Testis (tissue), 3 donors: ENCODE measurements around the gene MYO18B. TPM values are rescaled to one million over a fixed set of nuclear protein-coding genes. Genes with fewer than 3 reads are reported as not detected.
"Not testable (repeated sequence)": the region's sequence is repeated elsewhere in the genome, so short reads cannot be mapped to it uniquely, and the experiment has no call there.

Experiments used
- DNase-seq: peaks from one replicate; pipeline ENCODE4 v3.0.0-alpha.2; 2019
- H3K27ac ChIP-seq, 2 donors: fragments of 200-600 bp; sonication (generic); one replicate each; pipeline ENCODE4 v1.5.1; 2019
- H3K27me3 ChIP-seq: fragments of 200-600 bp; sonication (generic); one replicate; pipeline ENCODE4 v1.5.1; 2019
- H3K36me3 ChIP-seq: fragments of 200-600 bp; sonication (generic); one replicate; pipeline ENCODE4 v1.5.1; 2017; ENCODE audit warnings: low read depth; ENCODE audit errors: missing control alignments
- H3K4me1 ChIP-seq: fragments of 200-600 bp; sonication (generic); one replicate; pipeline ENCODE4 v1.5.1; 2019
- H3K4me3 ChIP-seq, 2 donors: fragments of 200-600 bp; sonication (generic); one replicate each; pipeline ENCODE4 v1.5.1; 2017 to 2019
- H3K9me3 ChIP-seq: fragments of 200-600 bp; sonication (generic); one replicate; pipeline ENCODE4 v1.5.1; 2017
- POLR2A ChIP-seq: fragments of 450-650 bp; IDR thresholded peaks from one replicate; pipeline ENCODE4 v1.6.1; 2017; ENCODE audit warnings: antibody characterized with exemption, mild to moderate bottlenecking, moderate library complexity
- WGBS, 2 donors: methylation state at CpG; one replicate each; pipeline ENCODE4 v1.1.5; 2018; 5-methylcytosine and 5-hydroxymethylcytosine counted together
- intact Hi-C: fragments of 100-400 bp; cut with DNase I; formaldehyde crosslinking; loops from one replicate; pipeline ENCODE4 v1.15.1; 2023; ENCODE audit warnings: low total_unique reads
- polyA plus RNA-seq: library from polyadenylated mRNA; stranded (reverse); fragments of 350-450 nt; fragmentation: Illumina TruSeq; extraction: RNeasy Lipid Tissue Mini Kit (QIAGEN cat#74804); gene quantifications from one replicate; pipeline ENCODE4 v1.2.3, GENCODE V29; 2014; ENCODE audit warnings: low read depth, low replicate concordance; ENCODE audit not compliant: insufficient read depth
- total RNA-seq, 2 donors: library from RNA; depleted of rRNA; stranded (reverse); fragments of >200 nt; gene quantifications; one replicate each; pipeline ENCODE4 v1.2.3, GENCODE V29; 2016
- TF ChIP-seq, protein P1 (sequence below), 3 experiments: fragments of 450-650 bp in 2 of 3; fragments of 200-600 bp in 1 of 3; sonication (generic) in 1 of 3; IDR thresholded peaks; one replicate each; pipeline ENCODE4 v1.5.1; 2016 to 2019; ENCODE audit warnings: antibody characterized with exemption in 3 of 3, mild to moderate bottlenecking in 2 of 3, moderate library complexity in 1 of 3

MYO18B gene
- total and polyA plus RNA-seq, 3 donors from 2014 or later: 23.6 to 40.3 (median 28.6) TPM

DNA sequence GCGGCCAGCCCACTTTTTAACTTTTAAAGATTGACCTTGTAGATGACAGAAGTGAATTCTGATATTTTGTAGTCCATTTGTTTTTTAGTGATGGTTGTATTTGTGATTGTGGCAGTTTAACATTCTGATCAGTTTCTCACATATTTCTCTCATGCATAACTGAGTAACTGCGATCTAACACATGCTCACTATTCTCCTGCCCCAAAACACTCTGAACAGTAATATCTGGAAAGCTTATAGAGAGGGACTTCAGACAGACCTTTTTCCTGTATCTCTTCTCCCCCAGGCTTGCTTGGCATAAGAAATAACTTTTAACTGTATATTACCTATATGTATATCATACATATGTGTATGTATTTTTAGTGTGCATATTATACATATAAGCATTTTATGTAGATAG, 37.3 kb upstream of the MYO18B start:
- intact Hi-C loops: loop anchor here (10.0 kb wide), 1 partner anchor 240 kb away; no protein-coding TSS in a partner anchor
- DNase-seq: no peak

GRCh38 chr22:25706197-25706596, 35.8 kb upstream of the MYO18B start:
- Histone ChIP-seq H3K27ac (no peak overlapping the region), H3K27me3 (no peaks in the 10 kb centered on the region), H3K36me3 (no peaks in the 10 kb centered on the region), H3K9me3 (no peaks in the 10 kb centered on the region), H3K4me1 (no peaks in the 10 kb centered on the region), H3K4me3 (no peak overlapping the region)
- 92 to 94% methylated on average over 5 of the region's 5 CpGs for WGBS, 2 donors
- DNase-seq: no peak
- TF ChIP-seq, protein P1, sequence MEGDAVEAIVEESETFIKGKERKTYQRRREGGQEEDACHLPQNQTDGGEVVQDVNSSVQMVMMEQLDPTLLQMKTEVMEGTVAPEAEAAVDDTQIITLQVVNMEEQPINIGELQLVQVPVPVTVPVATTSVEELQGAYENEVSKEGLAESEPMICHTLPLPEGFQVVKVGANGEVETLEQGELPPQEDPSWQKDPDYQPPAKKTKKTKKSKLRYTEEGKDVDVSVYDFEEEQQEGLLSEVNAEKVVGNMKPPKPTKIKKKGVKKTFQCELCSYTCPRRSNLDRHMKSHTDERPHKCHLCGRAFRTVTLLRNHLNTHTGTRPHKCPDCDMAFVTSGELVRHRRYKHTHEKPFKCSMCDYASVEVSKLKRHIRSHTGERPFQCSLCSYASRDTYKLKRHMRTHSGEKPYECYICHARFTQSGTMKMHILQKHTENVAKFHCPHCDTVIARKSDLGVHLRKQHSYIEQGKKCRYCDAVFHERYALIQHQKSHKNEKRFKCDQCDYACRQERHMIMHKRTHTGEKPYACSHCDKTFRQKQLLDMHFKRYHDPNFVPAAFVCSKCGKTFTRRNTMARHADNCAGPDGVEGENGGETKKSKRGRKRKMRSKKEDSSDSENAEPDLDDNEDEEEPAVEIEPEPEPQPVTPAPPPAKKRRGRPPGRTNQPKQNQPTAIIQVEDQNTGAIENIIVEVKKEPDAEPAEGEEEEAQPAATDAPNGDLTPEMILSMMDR (IDR thresholded peaks at IDR 0.05): no peak
- TF ChIP-seq POLR2A: no peak
- intact Hi-C loops: loop anchor here (10.0 kb wide), 1 partner anchor 241 kb away; no protein-coding TSS in a partner anchor

More for the DNA sequence above, 37.3 kb upstream of the MYO18B start:
- WGBS, 2 donors: 89 to 100% methylated on average over 2 of the region's 2 CpGs
- H3K4me1 ChIP-seq: no peaks in the 10 kb centered on the region
- no peak overlapping the region for H3K27ac ChIP-seq
- TF ChIP-seq, protein P1 (IDR thresholded peaks at IDR 0.05): no peak
- no peak for TF ChIP-seq POLR2A
- no peak overlapping the region for H3K4me3 ChIP-seq
- H3K27me3 ChIP-seq: no peaks in the 10 kb centered on the region
- H3K36me3 ChIP-seq: no peaks in the 10 kb centered on the region
- H3K9me3 ChIP-seq: no peaks in the 10 kb centered on the region

GRCh38 chr22:25708430-25708829, 33.6 kb upstream of the MYO18B start:
- DNase-seq, H3K36me3 ChIP-seq, H3K4me3 ChIP-seq, H3K27ac ChIP-seq, H3K9me3 ChIP-seq, H3K27me3 ChIP-seq, H3K4me1 ChIP-seq: not testable (repeated sequence)
- intact Hi-C loops: loop anchor here (10.0 kb wide), 1 partner anchor 244 kb away; no protein-coding TSS in a partner anchor
- 83 to 87% methylated on average over 6 of the region's 6 CpGs for WGBS, 2 donors

- Histone ChIP-seq H3K36me3 (no peaks in the 10 kb centered on the region), H3K4me3 (no peak overlapping the region), H3K9me3 (no peaks in the 10 kb centered on the region), H3K27me3 (no peaks in the 10 kb centered on the region), H3K27ac (no peak overlapping the region), H3K4me1 (no peaks in the 10 kb centered on the region)
- TF ChIP-seq POLR2A: no peak
- TF ChIP-seq, protein P1 (IDR thresholded peaks at IDR 0.05): no peak
- WGBS, 2 donors: 93 to 98% methylated on average over 6 of the region's 6 CpGs
- intact Hi-C loops: loop anchor here (10.0 kb wide), 1 partner anchor 245 kb away; no protein-coding TSS in a partner anchor
- no peak for DNase-seq
Observed at GRCh38 chr22:25709758-25710157, 32.2 kb upstream of the MYO18B start.

- Histone ChIP-seq H3K27me3 (no peaks in the 10 kb centered on the region), H3K4me1 (no peaks in the 10 kb centered on the region), H3K36me3 (no peaks in the 10 kb centered on the region), H3K27ac (no peak overlapping the region), H3K9me3 (no peaks in the 10 kb centered on the region), H3K4me3 (no peak overlapping the region)
- no peak for DNase-seq
- WGBS, 2 donors: 93 to 97% methylated on average over 7 of the region's 7 CpGs
- intact Hi-C loops: no loop called here
- TF ChIP-seq, protein P1 (IDR thresholded peaks at IDR 0.05): no peak
- no peak for TF ChIP-seq POLR2A
Observed at GRCh38 chr22:25710501-25710900, 31.5 kb upstream of the MYO18B start.
